Measurements from ENCODE around the gene PLSCR1.

GRCh38 chr3:146476094-146476740 is 68.2 kb downstream of the PLSCR1 start:
- TF ChIP-seq POLR2AphosphoS5 (IDR thresholded peaks at IDR 0.05; ENCODE audit: low read depth, low read length) (no peak), CTCF (IDR thresholded peaks at IDR 0.05) (no peak), TCF7L2 (IDR thresholded peaks at IDR 0.05; ENCODE audit: low read depth, low read length) (no peak), SIN3A (IDR thresholded peaks at IDR 0.05; ENCODE audit: borderline replicate concordance, insufficient read depth, low read depth, low read length) (no peak), REST (IDR thresholded peaks at IDR 0.05; ENCODE audit: insufficient read depth in 1 of 2, low read depth in 2 of 2, low read length in 1 of 2) (no peak)
